HepG2 (cell line): ENCODE data around the gene PELI2. TPM values are rescaled to one million over a fixed set of nuclear protein-coding genes. Genes with fewer than 3 reads are reported as not detected.

Experiments
- ATAC-seq: fragments of 200-7000 bp; cut with Tn5 transposase; 3 replicates; pipeline ENCODE4 v1.9.1; 2020; ENCODE audit warnings: mild to moderate bottlenecking, moderate library complexity
- BruUV-seq: library from RNA; stranded (reverse); fragments of 400-500 nt; replicated peaks from 2 replicates; lab custom pipeline; 2021; lab: Mats Ljungman, UMichigan
- CTCF ChIA-PET: fragments of 300-600 bp; formaldehyde crosslinking; extraction: SDS; loops from one replicate; lab custom pipeline; 2021; ENCODE audit warnings: low total read pairs, inconsistent platforms, low intra/inter-chr PET ratio; lab: Yijun Ruan, JAX
- POLR2A ChIA-PET: fragments of 350-600 bp; sonication (Branson Sonifier 250); formaldehyde crosslinking; loops from one replicate; lab custom pipeline; 2020; ENCODE audit warnings: antibody characterized with exemption, inconsistent platforms; lab: Yijun Ruan, JAX
- DNase-seq: peaks from one replicate; pipeline ENCODE4 v3.0.0-alpha.2; 2015; ENCODE audit warnings: low spot score
- FAIRE-seq: peaks from 3 replicates; lab custom pipeline; 2011; peaks lifted over from hg19 to GRCh38; lab: Jason Lieb, UNC
- H2AFZ ChIP-seq: one replicate; pipeline ENCODE4 v1.6.1; 2011; ENCODE audit warnings: low read length, inconsistent platforms
- H3K27ac ChIP-seq: fragments of 300-600 bp; 3 replicates; pipeline ENCODE4 v1.8.0; 2011; ENCODE audit warnings: mixed run types, mild to moderate bottlenecking, mixed read lengths, low read length, inconsistent platforms; ENCODE audit not compliant: insufficient read depth; ENCODE audit errors: extremely low read length
- H3K27me3 ChIP-seq, 2 experiments: fragments of 200-600 bp in 1 of 2; 2 replicates in 1 of 2; 3 replicates in 1 of 2; pipeline versions ENCODE4 v1.6.0 to v1.8.0; 2011; ENCODE audit warnings: low read length in 2 of 2, mild to moderate bottlenecking in 2 of 2, moderate library complexity in 2 of 2, inconsistent platforms in 1 of 2; ENCODE audit not compliant: insufficient read depth in 2 of 2, control insufficient read depth in 1 of 2
- H3K36me3 ChIP-seq, 2 experiments: fragments of 200-600 bp in 1 of 2; replicated peaks in 1 of 2; 2 replicates in 1 of 2; 3 replicates in 1 of 2; pipeline versions ENCODE4 v1.5.1 to v1.8.0; 2011; ENCODE audit warnings: low read length in 2 of 2, inconsistent platforms in 1 of 2; ENCODE audit not compliant: insufficient read depth in 2 of 2, control insufficient read depth in 1 of 2
- H3K4me1 ChIP-seq: 2 replicates; pipeline ENCODE4 v1.5.1; 2012; ENCODE audit warnings: low read length, inconsistent platforms; ENCODE audit not compliant: insufficient read depth
- H3K4me2 ChIP-seq: 2 replicates; pipeline ENCODE4 v1.6.0; 2011; ENCODE audit warnings: low read depth, low read length, inconsistent platforms
- H3K4me3 ChIP-seq, 3 experiments: fragments of 200-600 bp in 1 of 3; sonication (generic), shearing (Covaris generic) in 1 of 3; replicated peaks in 1 of 3; 2 replicates each; pipeline ENCODE4 v1.5.1; 2011 to 2016; ENCODE audit warnings: low read length in 3 of 3, inconsistent platforms in 2 of 3, low read depth in 2 of 3, mild to moderate bottlenecking in 2 of 3, control low read depth in 1 of 3, mixed read lengths in 1 of 3; ENCODE audit not compliant: insufficient read depth in 1 of 3
- H3K79me2 ChIP-seq: one replicate; pipeline ENCODE4 v1.6.1; 2011; ENCODE audit warnings: low read length, inconsistent platforms; ENCODE audit not compliant: insufficient read depth
- H3K9ac ChIP-seq: 2 replicates; pipeline ENCODE4 v1.6.0; 2011; ENCODE audit warnings: mild to moderate bottlenecking, low read depth, low read length, inconsistent platforms; ENCODE audit not compliant: insufficient read depth
- H3K9me3 ChIP-seq: 2 replicates; pipeline ENCODE4 v1.5.1; 2012; ENCODE audit warnings: mild to moderate bottlenecking, low read length
- H4K20me1 ChIP-seq: 2 replicates; pipeline ENCODE4 v1.6.0; 2011; ENCODE audit warnings: inconsistent platforms, mild to moderate bottlenecking, low read length, moderate library complexity; ENCODE audit not compliant: insufficient read depth
- CENPT ChIP-seq: sonication (generic); formaldehyde crosslinking; IDR thresholded peaks from 2 replicates; pipeline ENCODE4 v1.8.0; 2022; ENCODE audit warnings: low read depth, mild to moderate bottlenecking, moderate library complexity, missing genetic modification reagents
- HOXA5 ChIP-seq: sonication (generic); formaldehyde crosslinking; IDR thresholded peaks from 2 replicates; pipeline ENCODE4 v1.4.0; 2020; ENCODE audit warnings: missing genetic modification reagents
- KMT2B ChIP-seq: IDR thresholded peaks from 2 replicates; pipeline ENCODE4 v1.6.1; 2016; ENCODE audit warnings: missing genetic modification reagents, missing compliant biosample characterization
- NR1H2 ChIP-seq: sonication (generic); formaldehyde crosslinking; IDR thresholded peaks from 2 replicates; pipeline ENCODE4 v1.8.1; 2022; ENCODE audit warnings: low read depth, missing genetic modification reagents, borderline replicate concordance
- RBFOX2 ChIP-seq: fragments of 200-400 bp; formaldehyde crosslinking; IDR thresholded peaks from 2 replicates; pipeline ENCODE4 v1.6.1; 2017; ENCODE audit warnings: low read depth, mild to moderate bottlenecking, low read length
- ZBTB8A ChIP-seq: sonication (generic); formaldehyde crosslinking; IDR thresholded peaks from 2 replicates; pipeline ENCODE4 v1.4.0; 2020; ENCODE audit warnings: mild to moderate bottlenecking, low read depth, missing genetic modification reagents, borderline replicate concordance
- ZFP41 ChIP-seq: sonication (generic); formaldehyde crosslinking; IDR thresholded peaks from 2 replicates; pipeline ENCODE4 v1.4.0; 2020; ENCODE audit warnings: mild to moderate bottlenecking, missing genetic modification reagents, borderline replicate concordance
- ZNF550 ChIP-seq: sonication (generic); formaldehyde crosslinking; IDR thresholded peaks from 2 replicates; pipeline ENCODE4 v1.4.0; 2020; ENCODE audit warnings: mild to moderate bottlenecking, missing genetic modification reagents, borderline replicate concordance
- ZNF577 ChIP-seq: sonication (generic); formaldehyde crosslinking; IDR thresholded peaks from 2 replicates; pipeline ENCODE4 v1.4.0; 2020; ENCODE audit warnings: mild to moderate bottlenecking, low read depth, missing genetic modification reagents, borderline replicate concordance
- ZNF7 ChIP-seq: IDR thresholded peaks from 2 replicates; pipeline ENCODE4 v1.6.1; 2016; ENCODE audit warnings: missing biosample characterization, missing genetic modification reagents
- ZSCAN22 ChIP-seq: sonication (generic); formaldehyde crosslinking; IDR thresholded peaks from 2 replicates; pipeline ENCODE4 v1.4.0; 2020; ENCODE audit warnings: mild to moderate bottlenecking, missing genetic modification reagents
- WGBS: methylation state at CpG from one replicate; pipeline ENCODE4 v1.1.6; 2017; ENCODE audit warnings: low lambda C conversion rate; 5-methylcytosine and 5-hydroxymethylcytosine counted together
- in situ Hi-C: cut with HindIII; loops from 2 replicates; pipeline ENCODE4 v1.10.0; 2017; ENCODE audit warnings: low pct_unique_long_range_greater_than_20kb; ENCODE audit not compliant: extremely low pct_ligation_motif_present
- intact Hi-C: fragments of 100-400 bp; cut with micrococcal nuclease; formaldehyde crosslinking; loops from one replicate; pipeline ENCODE4 v1.10.0; 2022; ENCODE audit not compliant: unreplicated experiment
- polyA plus RNA-seq, 8 experiments: library from polyadenylated mRNA; depleted of rRNA in 3 of 8; stranded (reverse) in 7 of 8; unstranded in 1 of 8; fragments of >200 nt; fragmentation: Illumina TruSeq in 4 of 8; extraction: Trizol in 4 of 8; gene quantifications; 2 replicates each; pipeline versions ENCODE4 v1.2.1 to v1.2.3, GENCODE V29; 2011 to 2016; ENCODE audit warnings: low read depth in 4 of 8, missing spikeins in 1 of 8, mixed read lengths in 1 of 8; ENCODE audit not compliant: insufficient read depth in 1 of 8
- total RNA-seq, 5 experiments: library from RNA; depleted of rRNA; stranded (reverse); fragments of >200 nt; fragmentation: Illumina TruSeq; extraction: Trizol; gene quantifications; 2 replicates each; pipeline ENCODE4 v1.2.3, GENCODE V29; 2016; ENCODE audit warnings: low read depth in 1 of 5
- TF ChIP-seq, protein P1 (sequence below): sonication (generic); formaldehyde crosslinking; IDR thresholded peaks from 2 replicates; pipeline ENCODE4 v1.4.0; 2020; ENCODE audit warnings: mild to moderate bottlenecking, missing genetic modification reagents

PELI2 gene
- total and polyA plus RNA-seq, 2 of the 13 experiments (the other 11 are each of a cell fraction or from before 2014, with no cell fraction given): 0.07 TPM; not detected in 1

DNA sequence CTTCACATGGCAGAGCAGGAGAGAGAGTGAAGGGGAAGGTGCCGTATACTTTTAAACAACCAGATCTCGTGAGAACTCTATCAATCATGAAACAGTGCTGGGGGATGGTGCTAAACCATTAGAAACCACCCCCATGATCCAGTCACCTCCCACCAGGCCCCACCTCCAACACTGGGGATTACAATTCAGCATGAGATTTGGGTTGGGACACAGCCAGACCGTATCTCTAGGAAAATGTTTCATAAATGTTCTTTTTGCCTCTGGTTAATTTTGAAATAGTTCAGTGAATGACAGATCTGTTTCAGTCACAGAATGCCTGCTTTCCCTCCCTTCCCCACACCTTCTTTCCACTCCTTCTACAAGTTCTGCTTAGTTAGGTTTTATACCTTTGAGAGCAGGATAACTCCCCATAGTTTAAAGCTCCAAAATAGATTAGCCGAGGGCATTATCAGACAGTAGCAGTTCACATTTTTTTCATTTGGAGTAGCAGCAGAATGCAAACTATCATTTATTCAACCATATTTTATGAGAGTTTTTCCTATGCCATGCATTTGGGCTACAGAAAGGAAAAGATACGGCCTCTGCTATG, 27.1 kb downstream of the PELI2 start (continued):
- TF ChIP-seq NR1H2 (CRISPR knock-in tag): no peak

DNA sequence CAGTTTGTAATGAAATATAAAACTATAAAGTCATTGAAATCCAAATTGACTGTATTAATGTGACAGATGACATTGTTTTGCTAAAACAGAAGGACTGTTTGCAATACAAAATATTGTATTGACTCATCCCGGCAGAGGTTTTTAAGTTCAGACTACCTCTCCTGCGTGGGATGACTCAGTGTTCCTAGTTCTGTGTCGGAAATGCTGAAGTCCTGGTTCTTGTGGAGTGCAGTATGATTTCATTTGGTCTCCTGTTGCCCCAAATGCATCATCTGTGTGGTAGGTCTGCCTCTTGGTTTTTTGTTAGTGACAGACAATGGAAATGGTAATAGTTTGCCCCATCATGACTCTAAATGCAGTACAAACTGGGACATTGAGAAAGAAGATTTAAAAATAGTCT, 27.8 kb downstream of the PELI2 start:
- in situ Hi-C loops (no loop called here), intact Hi-C loops (no loop called here)
- Histone ChIP-seq H3K4me1 (no peaks in the 10 kb centered on the region), H3K4me3 (no peak overlapping the region), H3K27ac (no peak overlapping the region), H4K20me1 (no peaks in the 10 kb centered on the region), H3K36me3 (no peaks in the 10 kb centered on the region), H3K9me3 (no peaks in the 10 kb centered on the region), H3K79me2 (no peaks in the 10 kb centered on the region), H2AFZ (no peak overlapping the region), H3K9ac (no peak overlapping the region), H3K27me3 (peaks cover 0 to 6% of the 10 kb centered on the region in 2 experiments; a peak in 2 of 5 replicates), H3K4me2 (no peak overlapping the region)
- TF ChIP-seq, protein P1, sequence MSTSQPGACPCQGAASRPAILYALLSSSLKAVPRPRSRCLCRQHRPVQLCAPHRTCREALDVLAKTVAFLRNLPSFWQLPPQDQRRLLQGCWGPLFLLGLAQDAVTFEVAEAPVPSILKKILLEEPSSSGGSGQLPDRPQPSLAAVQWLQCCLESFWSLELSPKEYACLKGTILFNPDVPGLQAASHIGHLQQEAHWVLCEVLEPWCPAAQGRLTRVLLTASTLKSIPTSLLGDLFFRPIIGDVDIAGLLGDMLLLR (CRISPR knock-in tag): no peak
- TF ChIP-seq ZNF577 (CRISPR knock-in tag) (no peak), ZNF550 (CRISPR knock-in tag) (no peak), ZNF7 (CRISPR knock-in tag) (no peak), CENPT (no peak), ZFP41 (no peak), ZBTB8A (no peak), ZSCAN22 (CRISPR knock-in tag) (no peak), HOXA5 (CRISPR knock-in tag) (no peak), KMT2B (CRISPR knock-in tag) (no peak), RBFOX2 (no peak)
- 3% methylated on average over 3 of the region's 3 CpGs for WGBS
- CTCF ChIA-PET: no interaction called here
- no TSS peak for BruUV-seq
- POLR2A ChIA-PET: no interaction called here
- FAIRE-seq (no peak), DNase-seq (no peak), ATAC-seq (no peak)
